ENCODE results near the gene PRKG1. TPM values are rescaled to one million over a fixed set of nuclear protein-coding genes. Genes with fewer than 3 reads are reported as not detected.
"Not testable (repeated sequence)": the region's sequence is repeated elsewhere in the genome, so short reads cannot be mapped to it uniquely, and the experiment has no call there.

PRKG1 gene
- total and polyA plus RNA-seq, 2 of the 8 experiments (the other 6 are each of a cell fraction or from before 2014, with no cell fraction given) = 4.2 to 15.2 TPM

GRCh38 chr10:51581196-51581595 lies 506.9 kb downstream of the PRKG1 start:
- H2AFZ ChIP-seq (ENCODE audit: low read length); CTCF ChIA-PET (ENCODE audit: partially characterized antibody); H3K27ac ChIP-seq (ENCODE audit: low read depth, low read length); H3K9me3 ChIP-seq (ENCODE audit: insufficient read depth in 2 of 2, low read depth in 1 of 2, low read length in 1 of 2); H2AK5ac ChIP-seq (ENCODE audit: low read depth, low read length); H4K8ac ChIP-seq (ENCODE audit: extremely low read depth, insufficient read depth, low read length); POLR2A ChIA-PET (ENCODE audit: partially characterized antibody); H3K18ac ChIP-seq (ENCODE audit: extremely low read depth, low read length); H3K4ac ChIP-seq (replicated peaks; ENCODE audit: insufficient read length, low read depth, low read length); DNase-seq (ENCODE audit: low read depth in 1 of 2, low spot score in 2 of 2); H4K5ac ChIP-seq (ENCODE audit: insufficient read length, low read depth, low read length); H4K20me1 ChIP-seq (replicated peaks in 1 of 2; ENCODE audit: control insufficient read depth in 1 of 2, insufficient read depth in 2 of 2, low read length in 2 of 2); H3K79me1 ChIP-seq (ENCODE audit: low read depth, low read length); H4K91ac ChIP-seq (replicated peaks; ENCODE audit: insufficient read length, low read length); H3K27me3 ChIP-seq (replicated peaks in 1 of 4; ENCODE audit: control insufficient read depth in 3 of 4, extremely low read depth in 1 of 4, insufficient read depth in 3 of 4, low read length in 3 of 4); H3K56ac ChIP-seq (replicated peaks; ENCODE audit: insufficient read length, low read depth, low read length); H3K36me3 ChIP-seq (ENCODE audit: control insufficient read depth in 2 of 4, insufficient read depth in 4 of 4, low read length in 3 of 4); H3K23me2 ChIP-seq (ENCODE audit: low read depth, low read length); H2BK12ac ChIP-seq (ENCODE audit: low read depth, low read length); H2BK20ac ChIP-seq (ENCODE audit: low read length); H3K9ac ChIP-seq (replicated peaks in 1 of 4; ENCODE audit: extremely low read depth in 1 of 4, low read depth in 3 of 4, low read length in 3 of 4); H3K4me1 ChIP-seq (replicated peaks in 1 of 4; ENCODE audit: control insufficient read depth in 3 of 4, insufficient read depth in 4 of 4, low read length in 3 of 4); H3K23ac ChIP-seq (ENCODE audit: insufficient read length); H3K14ac ChIP-seq (ENCODE audit: insufficient read length); H3K79me2 ChIP-seq (ENCODE audit: control insufficient read depth in 1 of 2, insufficient read depth in 2 of 2, low read length in 2 of 2); H2BK120ac ChIP-seq (replicated peaks; ENCODE audit: low read depth, low read length); H3K4me3 ChIP-seq (ENCODE audit: extremely low read depth in 1 of 4, insufficient read depth in 2 of 4, low read depth in 3 of 4, low read length in 4 of 4); H2BK5ac ChIP-seq (ENCODE audit: low read depth, low read length); FAIRE-seq; H3K4me2 ChIP-seq (ENCODE audit: insufficient read depth in 1 of 2, low read depth in 2 of 2, low read length in 2 of 2); H2BK15ac ChIP-seq (ENCODE audit: low read length): not testable (repeated sequence)
- WGBS, 2 experiments (ENCODE audit: extremely low coverage in 1 of 2, insufficient coverage in 1 of 2, insufficient read length in 1 of 2, insufficient replicate concordance in 2 of 2, low coverage in 1 of 2, low lambda C conversion rate in 2 of 2, missing lambda C conversion rate in 1 of 2) = 85% methylated on average over 6 of the region's 6 CpGs; no CpG with 5 or more reads in 1 of the 2 experiments

Measured in H1 (cell line).